GM12878 (cell line): ENCODE measurements around the gene NAALADL1. TPM values are rescaled to one million over a fixed set of nuclear protein-coding genes. Genes with fewer than 3 reads are reported as not detected.
A peak's percentile ranks its signal among the peaks of the same experiment; 100 is the strongest.

ENCODE experiments used
- BCL3 ChIP-seq: IDR thresholded peaks from 2 replicates; pipeline ENCODE4 v1.6.1; 2011; ENCODE audit warnings: borderline replicate concordance, low read depth, mild to moderate bottlenecking, moderate library complexity, low read length; ENCODE audit not compliant: insufficient read depth, poor library complexity, severe bottlenecking
- CBFB ChIP-seq: IDR thresholded peaks from 2 replicates; pipeline ENCODE4 v1.6.1; 2016; ENCODE audit warnings: antibody characterized with exemption, low read depth
- CREB1 ChIP-seq: IDR thresholded peaks from 2 replicates; pipeline ENCODE4 v1.6.1; 2012; ENCODE audit warnings: low read depth, mild to moderate bottlenecking, inconsistent platforms
- IRF4 ChIP-seq: IDR thresholded peaks from 2 replicates; pipeline ENCODE4 v1.6.1; 2011; ENCODE audit warnings: low read depth, low read length
- IRF5 ChIP-seq: fragments of 450-650 bp; IDR thresholded peaks from 2 replicates; pipeline ENCODE4 v1.6.1; 2017; ENCODE audit warnings: borderline replicate concordance
- KLF5 ChIP-seq: fragments of 450-650 bp; IDR thresholded peaks from 2 replicates; pipeline ENCODE4 v1.6.1; 2014; ENCODE audit warnings: mild to moderate bottlenecking; ENCODE audit not compliant: partially characterized antibody
- MYC ChIP-seq: IDR thresholded peaks from 2 replicates; pipeline ENCODE4 v1.6.1; 2011; ENCODE audit warnings: mild to moderate bottlenecking, low read length, moderate library complexity, inconsistent platforms; ENCODE audit not compliant: insufficient read depth, insufficient replicate concordance, insufficient read length, severe bottlenecking
- NFIC ChIP-seq: IDR thresholded peaks from 2 replicates; pipeline ENCODE4 v1.6.1; 2012; ENCODE audit warnings: low read depth, mild to moderate bottlenecking, inconsistent platforms, low read length, moderate library complexity
- RB1 ChIP-seq: fragments of 450-650 bp; formaldehyde crosslinking; IDR thresholded peaks from 2 replicates; pipeline ENCODE4 v1.6.1; 2017; ENCODE audit warnings: mild to moderate bottlenecking, borderline replicate concordance
- SUZ12 ChIP-seq: fragments of 200-600 bp; sonication (generic); IDR thresholded peaks from one replicate; pipeline ENCODE4 v1.6.1; 2018; ENCODE audit warnings: antibody characterized with exemption, mild to moderate bottlenecking; ENCODE audit not compliant: unreplicated experiment
- ZBTB11 ChIP-seq: fragments of 450-650 bp; formaldehyde crosslinking; IDR thresholded peaks from 2 replicates; pipeline ENCODE4 v1.5.0; 2022; ENCODE audit warnings: mild to moderate bottlenecking, missing genetic modification characterization
- polyA plus RNA-seq, 11 experiments: library from polyadenylated mRNA; depleted of rRNA in 4 of 11; unstranded in 6 of 11; stranded (reverse) in 5 of 11; fragments of >200 nt; fragmentation: Nextera tagmentation in 4 of 11; fragmentation: Illumina TruSeq in 1 of 11; extraction: Ambion mirVana in 4 of 11; extraction: Trizol in 1 of 11; gene quantifications; 1 replicate in 1 of 11; 2 replicates in 10 of 11; pipeline versions ENCODE4 v1.2.1 to v1.2.3, GENCODE V29; 2011 to 2016; ENCODE audit warnings: inconsistent platforms in 2 of 11, missing spikeins in 2 of 11, low read depth in 1 of 11
- total RNA-seq, 4 experiments: library from RNA; depleted of rRNA in 3 of 4; stranded (reverse); fragments of >200 nt in 3 of 4; fragmentation: Illumina TruSeq in 1 of 4; extraction: Trizol in 1 of 4; gene quantifications; 2 replicates each; pipeline versions ENCODE4 v1.2.1 to v1.2.3, GENCODE V29; 2013 to 2021
- TF ChIP-seq, protein P1 (sequence below), 3 experiments: IDR thresholded peaks in 2 of 3; conservative IDR thresholded peaks in 1 of 3; 2 replicates each; pipeline ENCODE4 v1.5.1; 2011; ENCODE audit warnings: low read depth in 3 of 3, low read length in 3 of 3, mild to moderate bottlenecking in 3 of 3, control low read depth in 2 of 3, moderate library complexity in 2 of 3, inconsistent platforms in 1 of 3, mixed read lengths in 1 of 3; ENCODE audit not compliant: control insufficient read depth in 2 of 3, insufficient read depth in 1 of 3; ENCODE audit errors: extremely low read depth in 1 of 3
- TF ChIP-seq, protein P2 (sequence below): fragments of 450-650 bp; IDR thresholded peaks from 2 replicates; pipeline ENCODE4 v1.6.1; 2016; ENCODE audit warnings: mild to moderate bottlenecking, moderate library complexity, borderline replicate concordance

The NAALADL1 gene
- total and polyA plus RNA-seq, 10 of the 15 experiments (the other 5 are each of a cell fraction or from before 2014, with no cell fraction given): 0.77 to 5.5 (median 1.5) TPM

GRCh38 chr11:65095974-65096806 is 37.8 kb upstream of the NAALADL1 start, which contains the start of gene VPS51 (continued):
- TF ChIP-seq IRF5 (0 out of 2 replicates have a peak, but pooled peaks have one; percentile 22), CREB1 (peak; percentile 89), BCL3 (peak; percentile 22), CBFB (peak; percentile 74), KLF5 (peak; percentile 93), SUZ12 (no peak), IRF4 (peak; percentile 93), RB1 (peak; percentile 97; the same call in 1 of the 2 replicates), ZBTB11 (CRISPR knock-in tag) (peak; percentile 99), MYC (peak; percentile 66), NFIC (peak; percentile 55; the same call in 1 of the 2 replicates)
- TF ChIP-seq, protein P1, sequence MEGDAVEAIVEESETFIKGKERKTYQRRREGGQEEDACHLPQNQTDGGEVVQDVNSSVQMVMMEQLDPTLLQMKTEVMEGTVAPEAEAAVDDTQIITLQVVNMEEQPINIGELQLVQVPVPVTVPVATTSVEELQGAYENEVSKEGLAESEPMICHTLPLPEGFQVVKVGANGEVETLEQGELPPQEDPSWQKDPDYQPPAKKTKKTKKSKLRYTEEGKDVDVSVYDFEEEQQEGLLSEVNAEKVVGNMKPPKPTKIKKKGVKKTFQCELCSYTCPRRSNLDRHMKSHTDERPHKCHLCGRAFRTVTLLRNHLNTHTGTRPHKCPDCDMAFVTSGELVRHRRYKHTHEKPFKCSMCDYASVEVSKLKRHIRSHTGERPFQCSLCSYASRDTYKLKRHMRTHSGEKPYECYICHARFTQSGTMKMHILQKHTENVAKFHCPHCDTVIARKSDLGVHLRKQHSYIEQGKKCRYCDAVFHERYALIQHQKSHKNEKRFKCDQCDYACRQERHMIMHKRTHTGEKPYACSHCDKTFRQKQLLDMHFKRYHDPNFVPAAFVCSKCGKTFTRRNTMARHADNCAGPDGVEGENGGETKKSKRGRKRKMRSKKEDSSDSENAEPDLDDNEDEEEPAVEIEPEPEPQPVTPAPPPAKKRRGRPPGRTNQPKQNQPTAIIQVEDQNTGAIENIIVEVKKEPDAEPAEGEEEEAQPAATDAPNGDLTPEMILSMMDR (IDR thresholded peaks at IDR 0.05 in 2 of 3, conservative IDR thresholded peaks at IDR 0.05 in 1 of 3; ENCODE audit: control insufficient read depth in 2 of 3, extremely low read depth in 1 of 3, insufficient read depth in 1 of 3, low read depth in 3 of 3, low read length in 3 of 3): no peak
- TF ChIP-seq, protein P2, sequence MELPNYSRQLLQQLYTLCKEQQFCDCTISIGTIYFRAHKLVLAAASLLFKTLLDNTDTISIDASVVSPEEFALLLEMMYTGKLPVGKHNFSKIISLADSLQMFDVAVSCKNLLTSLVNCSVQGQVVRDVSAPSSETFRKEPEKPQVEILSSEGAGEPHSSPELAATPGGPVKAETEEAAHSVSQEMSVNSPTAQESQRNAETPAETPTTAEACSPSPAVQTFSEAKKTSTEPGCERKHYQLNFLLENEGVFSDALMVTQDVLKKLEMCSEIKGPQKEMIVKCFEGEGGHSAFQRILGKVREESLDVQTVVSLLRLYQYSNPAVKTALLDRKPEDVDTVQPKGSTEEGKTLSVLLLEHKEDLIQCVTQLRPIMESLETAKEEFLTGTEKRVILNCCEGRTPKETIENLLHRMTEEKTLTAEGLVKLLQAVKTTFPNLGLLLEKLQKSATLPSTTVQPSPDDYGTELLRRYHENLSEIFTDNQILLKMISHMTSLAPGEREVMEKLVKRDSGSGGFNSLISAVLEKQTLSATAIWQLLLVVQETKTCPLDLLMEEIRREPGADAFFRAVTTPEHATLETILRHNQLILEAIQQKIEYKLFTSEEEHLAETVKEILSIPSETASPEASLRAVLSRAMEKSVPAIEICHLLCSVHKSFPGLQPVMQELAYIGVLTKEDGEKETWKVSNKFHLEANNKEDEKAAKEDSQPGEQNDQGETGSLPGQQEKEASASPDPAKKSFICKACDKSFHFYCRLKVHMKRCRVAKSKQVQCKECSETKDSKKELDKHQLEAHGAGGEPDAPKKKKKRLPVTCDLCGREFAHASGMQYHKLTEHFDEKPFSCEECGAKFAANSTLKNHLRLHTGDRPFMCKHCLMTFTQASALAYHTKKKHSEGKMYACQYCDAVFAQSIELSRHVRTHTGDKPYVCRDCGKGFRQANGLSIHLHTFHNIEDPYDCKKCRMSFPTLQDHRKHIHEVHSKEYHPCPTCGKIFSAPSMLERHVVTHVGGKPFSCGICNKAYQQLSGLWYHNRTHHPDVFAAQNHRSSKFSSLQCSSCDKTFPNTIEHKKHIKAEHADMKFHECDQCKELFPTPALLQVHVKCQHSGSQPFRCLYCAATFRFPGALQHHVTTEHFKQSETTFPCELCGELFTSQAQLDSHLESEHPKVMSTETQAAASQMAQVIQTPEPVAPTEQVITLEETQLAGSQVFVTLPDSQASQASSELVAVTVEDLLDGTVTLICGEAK: peak; percentile 100
